Gastroesophageal sphincter (tissue), 4 donors: ENCODE results near the gene TGFB1. TPM values are rescaled to one million over a fixed set of nuclear protein-coding genes. Genes with fewer than 3 reads are reported as not detected.

Source experiments
- ATAC-seq: fragments of 150-250 bp; one replicate; pipeline ENCODE4 v1.9.1; 2016; ENCODE audit warnings: mild to moderate bottlenecking, moderate library complexity
- H3K27ac ChIP-seq, 4 donors: fragments of 200-600 bp; sonication (generic) in 3 of 4; 1 replicate in 3 of 4; 2 replicates in 1 of 4; pipeline ENCODE4 v1.5.1; 2016 to 2019
- H3K27me3 ChIP-seq: fragments of 200-600 bp; sonication (generic); one replicate; pipeline ENCODE4 v1.5.1; 2019
- H3K36me3 ChIP-seq, 2 donors: fragments of 200-600 bp; sonication (generic); one replicate each; pipeline ENCODE4 v1.5.1; 2019; ENCODE audit warnings: control low read depth in 1 of 2
- H3K4me1 ChIP-seq, 3 donors: fragments of 200-600 bp; sonication (generic); 1 replicate in 2 of 3; 2 replicates in 1 of 3; pipeline ENCODE4 v1.5.1; 2016 to 2019; ENCODE audit warnings: control low read depth in 2 of 3
- H3K4me3 ChIP-seq, 2 donors: fragments of 200-600 bp; sonication (generic); one replicate each; pipeline ENCODE4 v1.5.1; 2019; ENCODE audit warnings: mild to moderate bottlenecking in 1 of 2, moderate library complexity in 1 of 2
- H3K9me3 ChIP-seq, 3 donors: fragments of 200-600 bp; sonication (generic); one replicate each; pipeline ENCODE4 v1.5.1; 2017 to 2019; ENCODE audit warnings: control low read depth in 2 of 3
- CTCF ChIP-seq, 4 experiments: fragments of 200-600 bp in 2 of 4; fragments of 450-650 bp in 2 of 4; sonication (generic) in 1 of 4; IDR thresholded peaks; one replicate each; pipeline ENCODE4 v1.5.1; 2017 to 2019; ENCODE audit warnings: antibody characterized with exemption in 4 of 4, mild to moderate bottlenecking in 2 of 4, moderate library complexity in 2 of 4
- EP300 ChIP-seq: sonication (generic); formaldehyde crosslinking; IDR thresholded peaks from one replicate; pipeline ENCODE4 v1.6.1; 2017; ENCODE audit warnings: antibody characterized with exemption, mild to moderate bottlenecking
- POLR2A ChIP-seq, 2 donors: fragments of 450-650 bp; IDR thresholded peaks; one replicate each; pipeline ENCODE4 v1.6.1; 2017; ENCODE audit warnings: antibody characterized with exemption in 2 of 2, mild to moderate bottlenecking in 2 of 2, moderate library complexity in 1 of 2
- POLR2AphosphoS5 ChIP-seq: sonication (generic); formaldehyde crosslinking; IDR thresholded peaks from one replicate; pipeline ENCODE4 v1.6.1; 2017; ENCODE audit warnings: antibody characterized with exemption
- WGBS, 2 donors: methylation state at CpG; one replicate each; pipeline ENCODE4 v1.1.5; 2018; ENCODE audit warnings: low coverage in 1 of 2; 5-methylcytosine and 5-hydroxymethylcytosine counted together
- total RNA-seq, 4 donors: library from RNA; depleted of rRNA; stranded (reverse); fragments of >200 nt; gene quantifications; one replicate each; pipeline ENCODE4 v1.1.0, GENCODE V29; 2016

TGFB1 gene
- total RNA-seq, 4 donors from 2014 or later, result 12.9 to 39.3 (median 22.1) TPM

- WGBS, 2 donors, result 63% methylated on average over 3 of the region's 4 CpGs; no CpG with 5 or more reads in 1 of the 2 donors
- no peak for ATAC-seq
- TF ChIP-seq POLR2A (IDR thresholded peaks at IDR 0.05) (no peak), CTCF (IDR thresholded peaks at IDR 0.05) (no peak), EP300 (no peak), POLR2AphosphoS5 (no peak)
- Histone ChIP-seq H3K9me3 (no peaks in the 10 kb centered on the region), H3K36me3 (peaks cover 0 to 68% of the 10 kb centered on the region in 2 donors), H3K4me3 (no peak overlapping the region), H3K27ac (no peak overlapping the region), H3K4me1 (peaks cover 2 to 46% (median 39%) of the 10 kb centered on the region in 3 donors), H3K27me3 (no peaks in the 10 kb centered on the region)
These were observed 33.2 kb downstream of the TGFB1 start for GRCh38 chr19:41320568-41320967.

GRCh38 chr19:41320185-41320518 lies 33.6 kb downstream of the TGFB1 start:
- peaks cover 0 to 72% of the 10 kb centered on the region in 2 donors for H3K36me3 ChIP-seq
- no peaks in the 10 kb centered on the region for H3K9me3 ChIP-seq
- H3K27me3 ChIP-seq, result no peaks in the 10 kb centered on the region
- H3K27ac ChIP-seq, result no peak overlapping the region
- H3K4me1 ChIP-seq, result peaks cover 2 to 41% (median 35%) of the 10 kb centered on the region in 3 donors
- no peak for ATAC-seq
- H3K4me3 ChIP-seq, result no peak overlapping the region
- WGBS, 2 donors, result no CpG with 5 or more reads among the region's 11 CpGs
- TF ChIP-seq CTCF (IDR thresholded peaks at IDR 0.05) (no peak), POLR2A (IDR thresholded peaks at IDR 0.05) (no peak), EP300 (no peak), POLR2AphosphoS5 (no peak)

GRCh38 chr19:41319500-41320184 lies 34.1 kb downstream of the TGFB1 start:
- no peak for ATAC-seq
- H3K4me3 ChIP-seq, result no peak overlapping the region
- peaks cover 0 to 77% of the 10 kb centered on the region in 2 donors for H3K36me3 ChIP-seq
- H3K9me3 ChIP-seq, result no peaks in the 10 kb centered on the region
- WGBS, 2 donors, result 76 to 82% methylated on average over 2 to 5 of the region's 20 CpGs
- H3K27ac ChIP-seq, result no peak overlapping the region
- no peaks in the 10 kb centered on the region for H3K27me3 ChIP-seq
- TF ChIP-seq EP300, result no peak
- no peak for TF ChIP-seq POLR2A (IDR thresholded peaks at IDR 0.05)
- TF ChIP-seq POLR2AphosphoS5, result no peak
- H3K4me1 ChIP-seq, result peaks cover 0 to 36% (median 29%) of the 10 kb centered on the region in 3 donors

GRCh38 chr19:41318696-41319499 lies 34.8 kb downstream of the TGFB1 start:
- no peak for ATAC-seq
- Histone ChIP-seq H3K4me1 (peaks cover 0 to 33% (median 22%) of the 10 kb centered on the region in 3 donors), H3K36me3 (peaks cover 0 to 84% of the 10 kb centered on the region in 2 donors), H3K9me3 (no peaks in the 10 kb centered on the region), H3K27me3 (no peaks in the 10 kb centered on the region), H3K27ac (no peak overlapping the region), H3K4me3 (no peak overlapping the region)
- TF ChIP-seq POLR2A (IDR thresholded peaks at IDR 0.05), result no peak
- no peak for TF ChIP-seq CTCF (IDR thresholded peaks at IDR 0.05)
- TF ChIP-seq EP300, result no peak
- no peak for TF ChIP-seq POLR2AphosphoS5
- WGBS, 2 donors, result 48 to 86% methylated on average over 6 to 12 of the region's 19 CpGs

GRCh38 chr19:41316306-41316920 lies 37.3 kb downstream of the TGFB1 start:
- H3K9me3 ChIP-seq, result no peaks in the 10 kb centered on the region
- TF ChIP-seq POLR2AphosphoS5, result no peak
- no peak for TF ChIP-seq EP300
- TF ChIP-seq POLR2A (IDR thresholded peaks at IDR 0.05), result no peak
- no peak for TF ChIP-seq CTCF (IDR thresholded peaks at IDR 0.05)
- peaks cover 0 to 98% of the 10 kb centered on the region in 2 donors for H3K36me3 ChIP-seq
- H3K4me1 ChIP-seq, result peaks cover 0 to 27% (median 4%) of the 10 kb centered on the region in 3 donors
- no peak overlapping the region for H3K4me3 ChIP-seq
- ATAC-seq, result no peak
- H3K27ac ChIP-seq, result no peak overlapping the region
- H3K27me3 ChIP-seq, result no peaks in the 10 kb centered on the region
- 90 to 94% methylated on average over 2 to 7 of the region's 24 CpGs for WGBS, 2 donors
